ENCODE measurements around the gene GSS. TPM values are rescaled to one million over a fixed set of nuclear protein-coding genes. Genes with fewer than 3 reads are reported as not detected.

Gene GSS
- total and polyA plus RNA-seq, 2 donors (not counting 3 experiments of a cell fraction or from before 2014, with no cell fraction given) = 47.9 to 65.1 TPM

DNA sequence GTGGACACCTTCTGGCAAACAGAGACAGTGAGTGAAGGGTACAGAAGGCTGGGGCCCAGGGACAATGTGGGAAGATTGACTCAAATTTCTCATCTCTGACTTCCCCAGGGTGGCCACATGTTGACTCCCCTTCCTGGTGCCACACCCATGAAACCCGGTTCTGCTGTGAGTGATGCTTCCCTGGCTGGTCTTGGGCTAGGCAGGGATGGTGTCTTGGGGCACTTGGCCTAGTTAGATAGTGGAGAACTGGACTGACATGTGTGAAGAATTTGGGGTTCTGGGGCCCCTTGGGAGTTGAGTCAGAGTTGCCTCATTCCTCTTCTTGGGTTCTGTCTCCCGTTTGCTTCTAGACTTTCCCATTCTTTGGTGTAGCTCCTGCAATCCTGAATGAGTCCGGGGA is 34.2 kb downstream of the GSS start:
- intact Hi-C loops (cut with micrococcal nuclease) = no loop called here
- H3K36me3 ChIP-seq (ENCODE audit: control insufficient read depth in 2 of 2, extremely low read depth in 1 of 2, insufficient read depth in 2 of 2, low read length in 2 of 2) = peaks cover 11 to 14% of the 10 kb centered on the region in 2 experiments
- H3K27me3 ChIP-seq (ENCODE audit: control insufficient read depth in 2 of 2, insufficient read depth in 2 of 2, low read length in 2 of 2) = no peaks in the 10 kb centered on the region
- dilution Hi-C loops (cut with MboI; ENCODE audit: extremely low pct_ligation_motif_present, low sequenced_read_pairs) = no loop called here
- TF ChIP-seq MYC (IDR thresholded peaks at IDR 0.05; ENCODE audit: low read depth, low read length) = no peak
- no peak for TF ChIP-seq POLR2A (IDR thresholded peaks at IDR 0.05; ENCODE audit: low read depth, low read length)
- no peak for TF ChIP-seq JUN (IDR thresholded peaks at IDR 0.05; ENCODE audit: borderline replicate concordance, insufficient read depth, insufficient read length, low read depth)
- no peak for TF ChIP-seq POLR2AphosphoS5 (IDR thresholded peaks at IDR 0.05; ENCODE audit: insufficient read depth, low read depth, low read length)
- no peak for TF ChIP-seq CTCF (IDR thresholded peaks at IDR 0.05; ENCODE audit: extremely low read depth in 1 of 2, insufficient read depth in 1 of 2, low read depth in 1 of 2, low read length in 2 of 2)
- no peak for TF ChIP-seq GATA2 (IDR thresholded peaks at IDR 0.05; ENCODE audit: insufficient read depth, insufficient read length, low read depth, low read length)
- TF ChIP-seq EZH2 (IDR thresholded peaks at IDR 0.05; ENCODE audit: borderline replicate concordance, low read depth, low read length, severe bottlenecking) = no peak
- no peak for TF ChIP-seq FOS (IDR thresholded peaks at IDR 0.05; ENCODE audit: borderline replicate concordance, insufficient read depth, low read length)
- TF ChIP-seq MAX (IDR thresholded peaks at IDR 0.05; ENCODE audit: insufficient read depth, insufficient read length) = no peak
- H3K27ac ChIP-seq (ENCODE audit: insufficient read depth, low read depth, low read length) = no peak overlapping the region
- no peaks in the 10 kb centered on the region for H3K79me2 ChIP-seq (ENCODE audit: control insufficient read depth, insufficient read depth, low read length)
- BruUV-seq (replicated peaks) = no TSS peak
- CTCF ChIA-PET = no interaction called here
- H3K9ac ChIP-seq (replicated peaks; ENCODE audit: extremely low read depth, insufficient read depth, low read length) = no peak overlapping the region
- H3K9me1 ChIP-seq (replicated peaks; ENCODE audit: control insufficient read depth, extremely low read depth, insufficient read depth, low read length) = no peaks in the 10 kb centered on the region
- H4K20me1 ChIP-seq (replicated peaks; ENCODE audit: control insufficient read depth, extremely low read depth, insufficient read depth, low read length) = no peaks in the 10 kb centered on the region
- FAIRE-seq = no peak
- H3K4me3 ChIP-seq (replicated peaks in 1 of 3; ENCODE audit: insufficient read depth in 1 of 3, low read depth in 1 of 3, low read length in 3 of 3) = no peak overlapping the region
- no peak overlapping the region for H3K4me2 ChIP-seq (ENCODE audit: insufficient read depth, low read length)
- no peak for DNase-seq (ENCODE audit: low read depth, low spot score)
- no peaks in the 10 kb centered on the region for H3K9me3 ChIP-seq (replicated peaks; ENCODE audit: control insufficient read depth, insufficient read depth, low read length)
- POLR2A ChIA-PET = no interaction called here
- no peaks in the 10 kb centered on the region for H3K4me1 ChIP-seq (ENCODE audit: control insufficient read depth, extremely low read depth, insufficient read depth, low read length)
- H2AFZ ChIP-seq (ENCODE audit: low read depth, low read length) = no peak overlapping the region

Data from endothelial cell of umbilical vein (primary cell).